Panc1 (cell line): ENCODE data around the gene LHPP.

Experiments used
- POLR2AphosphoS5 ChIP-seq: IDR thresholded peaks from 2 replicates; pipeline ENCODE4 v1.6.1; 2012; ENCODE audit warnings: mild to moderate bottlenecking, low read depth, low read length, moderate library complexity
- TF ChIP-seq, protein P1 (sequence below): fragments of 450-650 bp; IDR thresholded peaks from 2 replicates; pipeline ENCODE4 v1.5.1; 2017; ENCODE audit warnings: mild to moderate bottlenecking

DNA sequence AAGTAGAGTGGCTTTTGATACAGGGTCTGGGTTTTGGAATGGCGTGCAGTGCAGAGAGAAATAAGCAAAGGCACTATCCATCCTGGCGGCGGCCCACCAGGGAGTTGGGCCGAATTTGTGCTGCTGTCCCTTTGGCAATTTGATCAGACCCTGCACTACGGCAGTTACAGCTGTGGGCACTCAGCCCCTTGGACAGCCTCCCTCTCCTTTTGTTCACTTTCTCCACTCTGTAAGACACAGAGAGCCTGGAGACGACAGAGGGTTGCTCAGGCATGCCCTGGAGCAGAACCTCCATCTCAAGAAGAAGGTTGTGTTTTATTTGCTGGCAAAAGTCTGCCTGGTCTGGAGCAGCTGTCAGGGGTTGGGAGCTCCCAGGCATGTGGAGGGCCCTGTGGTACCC is 55.8 kb downstream of the LHPP start:
- TF ChIP-seq, protein P1, sequence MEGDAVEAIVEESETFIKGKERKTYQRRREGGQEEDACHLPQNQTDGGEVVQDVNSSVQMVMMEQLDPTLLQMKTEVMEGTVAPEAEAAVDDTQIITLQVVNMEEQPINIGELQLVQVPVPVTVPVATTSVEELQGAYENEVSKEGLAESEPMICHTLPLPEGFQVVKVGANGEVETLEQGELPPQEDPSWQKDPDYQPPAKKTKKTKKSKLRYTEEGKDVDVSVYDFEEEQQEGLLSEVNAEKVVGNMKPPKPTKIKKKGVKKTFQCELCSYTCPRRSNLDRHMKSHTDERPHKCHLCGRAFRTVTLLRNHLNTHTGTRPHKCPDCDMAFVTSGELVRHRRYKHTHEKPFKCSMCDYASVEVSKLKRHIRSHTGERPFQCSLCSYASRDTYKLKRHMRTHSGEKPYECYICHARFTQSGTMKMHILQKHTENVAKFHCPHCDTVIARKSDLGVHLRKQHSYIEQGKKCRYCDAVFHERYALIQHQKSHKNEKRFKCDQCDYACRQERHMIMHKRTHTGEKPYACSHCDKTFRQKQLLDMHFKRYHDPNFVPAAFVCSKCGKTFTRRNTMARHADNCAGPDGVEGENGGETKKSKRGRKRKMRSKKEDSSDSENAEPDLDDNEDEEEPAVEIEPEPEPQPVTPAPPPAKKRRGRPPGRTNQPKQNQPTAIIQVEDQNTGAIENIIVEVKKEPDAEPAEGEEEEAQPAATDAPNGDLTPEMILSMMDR = no peak
- no peak for TF ChIP-seq POLR2AphosphoS5
